Fibroblast of lung (primary cell): ENCODE results near the gene VPS51. TPM values are rescaled to one million over a fixed set of nuclear protein-coding genes. Genes with fewer than 3 reads are reported as not detected.

ENCODE experiments used
- DNase-seq, 2 donors: peaks; one replicate each; pipeline versions ENCODE4 v3.0.0 to v3.0.0-alpha.2; 2010; ENCODE audit warnings: low read depth in 2 of 2
- H2AFZ ChIP-seq: 2 replicates; pipeline ENCODE4 v1.5.1; 2012; ENCODE audit warnings: low read length, control low read depth, inconsistent platforms
- H3K27ac ChIP-seq: 2 replicates; pipeline ENCODE4 v1.5.1; 2011; ENCODE audit warnings: low read length, control low read depth; ENCODE audit not compliant: insufficient read depth
- H3K27me3 ChIP-seq: 2 replicates; pipeline ENCODE4 v1.5.1; 2011; ENCODE audit warnings: mild to moderate bottlenecking, low read length; ENCODE audit not compliant: control insufficient read depth, insufficient read depth
- H3K36me3 ChIP-seq: 2 replicates; pipeline ENCODE4 v1.5.1; 2011; ENCODE audit warnings: low read length; ENCODE audit not compliant: control insufficient read depth, insufficient read depth
- H3K4me1 ChIP-seq: 2 replicates; pipeline ENCODE4 v1.5.1; 2011; ENCODE audit warnings: low read length; ENCODE audit not compliant: control insufficient read depth, insufficient read depth; ENCODE audit errors: extremely low read depth
- H3K4me2 ChIP-seq: 2 replicates; pipeline ENCODE4 v1.5.1; 2011; ENCODE audit warnings: low read length, control low read depth; ENCODE audit not compliant: insufficient read depth; ENCODE audit errors: extremely low read depth
- H3K4me3 ChIP-seq, 4 experiments: fragments of 200-600 bp in 1 of 4; sonication (generic) in 1 of 4; replicated peaks in 1 of 4; 2 replicates each; pipeline ENCODE4 v1.5.1; 2011 to 2016; ENCODE audit warnings: low read length in 4 of 4, low read depth in 3 of 4, mild to moderate bottlenecking in 3 of 4, control low read depth in 2 of 4, inconsistent platforms in 1 of 4, mixed read lengths in 1 of 4; ENCODE audit not compliant: insufficient read depth in 1 of 4; ENCODE audit errors: control extremely low read depth in 1 of 4
- H3K79me2 ChIP-seq: 2 replicates; pipeline ENCODE4 v1.5.1; 2012; ENCODE audit warnings: mild to moderate bottlenecking, low read length, inconsistent platforms; ENCODE audit not compliant: control insufficient read depth, insufficient read depth
- H3K9ac ChIP-seq: 2 replicates; pipeline ENCODE4 v1.5.1; 2011; ENCODE audit warnings: mild to moderate bottlenecking, low read length, control low read depth; ENCODE audit not compliant: insufficient read depth
- H3K9me3 ChIP-seq: 2 replicates; pipeline ENCODE4 v1.5.1; 2012; ENCODE audit warnings: low read depth, low read length; ENCODE audit not compliant: control insufficient read depth, insufficient read depth
- H4K20me1 ChIP-seq: 2 replicates; pipeline ENCODE4 v1.5.1; 2011; ENCODE audit warnings: low read length; ENCODE audit not compliant: control insufficient read depth, insufficient read depth; ENCODE audit errors: extremely low read depth
- EZH2 ChIP-seq: IDR thresholded peaks from 2 replicates; pipeline ENCODE4 v1.5.1; 2012; ENCODE audit warnings: low read length, control low read depth, mild to moderate bottlenecking; ENCODE audit errors: missing control alignments
- polyA plus RNA-seq, 2 donors: library from polyadenylated mRNA; depleted of rRNA in 1 of 2; stranded (reverse) in 1 of 2; unstranded in 1 of 2; fragments of >200 nt; gene quantifications; 2 replicates each; pipeline ENCODE4 v1.2.1, GENCODE V29; 2011 to 2012; ENCODE audit warnings: missing spikeins in 1 of 2
- total RNA-seq: library from RNA; depleted of rRNA; stranded (reverse); fragments of >200 nt; gene quantifications from 2 replicates; pipeline ENCODE4 v1.2.1, GENCODE V29; 2014
- TF ChIP-seq, protein P1 (sequence below), 2 donors: IDR thresholded peaks in 1 of 2; conservative IDR thresholded peaks in 1 of 2; 1 replicate in 1 of 2; 2 replicates in 1 of 2; pipeline ENCODE4 v1.5.1; 2011 to 2012; ENCODE audit warnings: low read length in 2 of 2, control low read depth in 1 of 2, inconsistent platforms in 1 of 2, low read depth in 1 of 2, mild to moderate bottlenecking in 1 of 2

Gene VPS51
- total and polyA plus RNA-seq, 2 donors (not counting 1 experiment from before 2014, with no cell fraction given): 22.0 to 144 TPM

DNA sequence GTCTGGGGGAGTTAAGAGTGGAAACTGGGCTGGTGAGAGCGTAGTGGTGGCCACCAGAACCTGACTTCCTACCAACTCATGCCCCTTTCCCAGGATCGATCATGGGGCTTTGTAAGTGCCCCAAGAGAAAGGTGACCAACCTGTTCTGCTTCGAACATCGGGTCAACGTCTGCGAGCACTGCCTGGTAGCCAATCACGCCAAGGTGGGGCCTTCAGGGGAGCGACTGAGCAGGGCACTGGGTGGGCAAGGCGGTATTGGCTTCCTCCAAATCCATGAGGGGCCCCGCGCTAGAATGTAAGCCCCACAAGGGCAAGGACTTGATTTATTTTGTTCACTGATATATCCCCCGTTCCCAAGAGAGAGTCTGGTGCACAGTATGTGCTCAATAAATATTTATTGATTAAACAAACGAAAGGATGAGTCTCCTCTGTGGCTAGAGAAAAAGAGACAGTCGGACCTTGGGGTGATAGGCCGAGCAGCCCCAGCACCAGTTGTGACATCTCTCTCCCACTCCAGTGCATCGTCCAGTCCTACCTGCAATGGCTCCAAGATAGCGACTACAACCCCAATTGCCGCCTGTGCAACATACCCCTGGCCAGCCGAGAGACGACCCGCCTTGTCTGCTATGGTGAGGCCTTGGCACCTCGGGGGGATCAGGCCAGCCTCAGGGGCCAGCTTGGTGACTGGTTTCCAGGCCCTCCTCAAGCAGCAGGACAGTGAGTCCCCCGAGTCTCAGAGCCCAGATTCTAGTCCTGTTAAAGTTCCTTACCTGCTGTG lies 11.2 kb upstream of the VPS51 start:
- Histone ChIP-seq H3K4me2 (peak overlapping the region; percentile 59), H4K20me1 (no peaks in the 10 kb centered on the region), H3K4me3 (peak overlapping the region; percentile 71 to 91 (median 84)), H3K4me1 (peaks cover 11% of the 10 kb centered on the region), H3K36me3 (peaks cover 21% of the 10 kb centered on the region), H3K9me3 (no peaks in the 10 kb centered on the region), H3K27me3 (no peaks in the 10 kb centered on the region), H3K9ac (peak overlapping the region; percentile 95), H3K79me2 (peaks cover 40% of the 10 kb centered on the region), H3K27ac (peak overlapping the region; percentile 85), H2AFZ (no peak overlapping the region)
- DNase-seq: no peak
- no peak for TF ChIP-seq EZH2
- TF ChIP-seq, protein P1, sequence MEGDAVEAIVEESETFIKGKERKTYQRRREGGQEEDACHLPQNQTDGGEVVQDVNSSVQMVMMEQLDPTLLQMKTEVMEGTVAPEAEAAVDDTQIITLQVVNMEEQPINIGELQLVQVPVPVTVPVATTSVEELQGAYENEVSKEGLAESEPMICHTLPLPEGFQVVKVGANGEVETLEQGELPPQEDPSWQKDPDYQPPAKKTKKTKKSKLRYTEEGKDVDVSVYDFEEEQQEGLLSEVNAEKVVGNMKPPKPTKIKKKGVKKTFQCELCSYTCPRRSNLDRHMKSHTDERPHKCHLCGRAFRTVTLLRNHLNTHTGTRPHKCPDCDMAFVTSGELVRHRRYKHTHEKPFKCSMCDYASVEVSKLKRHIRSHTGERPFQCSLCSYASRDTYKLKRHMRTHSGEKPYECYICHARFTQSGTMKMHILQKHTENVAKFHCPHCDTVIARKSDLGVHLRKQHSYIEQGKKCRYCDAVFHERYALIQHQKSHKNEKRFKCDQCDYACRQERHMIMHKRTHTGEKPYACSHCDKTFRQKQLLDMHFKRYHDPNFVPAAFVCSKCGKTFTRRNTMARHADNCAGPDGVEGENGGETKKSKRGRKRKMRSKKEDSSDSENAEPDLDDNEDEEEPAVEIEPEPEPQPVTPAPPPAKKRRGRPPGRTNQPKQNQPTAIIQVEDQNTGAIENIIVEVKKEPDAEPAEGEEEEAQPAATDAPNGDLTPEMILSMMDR (conservative IDR thresholded peaks at IDR 0.05 in 1 of 2, IDR thresholded peaks at IDR 0.05 in 1 of 2; ENCODE audit: low read depth in 1 of 2, low read length in 2 of 2): no peak

DNA sequence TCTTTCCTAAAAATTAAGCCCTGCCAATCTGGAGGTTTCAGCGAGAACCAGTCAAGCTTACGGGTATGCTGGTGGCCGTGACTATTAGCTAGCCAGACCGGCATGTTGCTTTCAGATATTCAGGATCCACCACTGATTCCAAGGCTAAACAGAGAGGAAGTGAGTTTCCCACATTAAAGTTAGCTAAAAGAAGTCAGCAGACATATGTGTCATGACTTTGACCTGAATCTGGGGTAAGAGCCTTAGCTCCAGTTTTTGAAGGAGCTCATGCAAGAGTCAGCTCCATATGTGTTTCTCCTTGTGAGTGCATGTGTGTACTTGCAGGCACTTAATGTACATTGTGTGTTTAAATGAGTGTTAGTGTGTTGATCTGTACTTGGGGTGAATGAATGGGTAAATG lies 10.6 kb upstream of the VPS51 start:
- Histone ChIP-seq H3K4me2 (peak overlapping the region; percentile 59), H4K20me1 (no peaks in the 10 kb centered on the region), H3K27me3 (no peaks in the 10 kb centered on the region)

DNA sequence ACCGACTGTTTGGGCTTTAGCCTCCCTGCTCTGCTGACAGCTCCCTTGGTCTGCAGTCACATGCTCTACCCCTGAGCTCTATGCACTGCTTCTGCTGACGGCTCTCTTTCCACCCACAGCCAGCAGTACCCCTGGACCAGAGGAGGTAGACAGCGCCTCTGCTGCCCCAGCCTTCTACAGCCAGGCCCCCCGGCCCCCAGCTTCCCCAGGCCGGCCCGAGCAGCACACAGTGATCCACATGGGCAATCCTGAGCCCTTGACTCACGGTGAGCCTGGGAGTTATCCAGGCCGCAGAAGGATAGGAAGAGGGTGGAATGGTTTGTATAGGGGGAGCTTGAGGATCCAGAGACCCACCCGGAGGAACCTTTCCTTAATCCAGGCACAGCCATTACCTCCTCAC lies 9.2 kb upstream of the VPS51 start:
- Histone ChIP-seq H4K20me1 (no peaks in the 10 kb centered on the region), H3K27ac (no peak overlapping the region), H3K4me2 (no peak overlapping the region), H2AFZ (no peak overlapping the region), H3K9me3 (no peaks in the 10 kb centered on the region), H3K27me3 (no peaks in the 10 kb centered on the region), H3K9ac (no peak overlapping the region), H3K4me3 (no peak overlapping the region), H3K79me2 (peaks cover 30% of the 10 kb centered on the region), H3K4me1 (peaks cover 11% of the 10 kb centered on the region), H3K36me3 (peaks cover 21% of the 10 kb centered on the region)
- DNase-seq: no peak
- TF ChIP-seq, protein P1 (conservative IDR thresholded peaks at IDR 0.05 in 1 of 2, IDR thresholded peaks at IDR 0.05 in 1 of 2; ENCODE audit: low read depth in 1 of 2, low read length in 2 of 2): no peak
- no peak for TF ChIP-seq EZH2

More for the DNA sequence above, 10.6 kb upstream of the VPS51 start:
- no peak overlapping the region for H3K27ac ChIP-seq
- H3K4me3 ChIP-seq: peak overlapping the region in 2 of 4 experiments; percentile 90 to 91
- no peak overlapping the region for H2AFZ ChIP-seq
- H3K79me2 ChIP-seq: peaks cover 38% of the 10 kb centered on the region
- DNase-seq: no peak
- no peak for TF ChIP-seq EZH2
- TF ChIP-seq, protein P1 (conservative IDR thresholded peaks at IDR 0.05 in 1 of 2, IDR thresholded peaks at IDR 0.05 in 1 of 2; ENCODE audit: low read depth in 1 of 2, low read length in 2 of 2): no peak
- peaks cover 11% of the 10 kb centered on the region for H3K4me1 ChIP-seq
- no peak overlapping the region for H3K9ac ChIP-seq
- no peaks in the 10 kb centered on the region for H3K9me3 ChIP-seq
- H3K36me3 ChIP-seq: peaks cover 21% of the 10 kb centered on the region
